H9 (cell line): ENCODE measurements around the gene EMC9. TPM values are rescaled to one million over a fixed set of nuclear protein-coding genes. Genes with fewer than 3 reads are reported as not detected.

Source experiments
- DNase-seq: peaks from one replicate; pipeline ENCODE4 v3.0.0-alpha.2; 2017
- H2AFZ ChIP-seq: one replicate; pipeline ENCODE4 v1.6.1; 2013; ENCODE audit warnings: mild to moderate bottlenecking, low read length, control low read depth, moderate library complexity
- H2AK5ac ChIP-seq: 2 replicates; pipeline ENCODE4 v1.6.1; 2013; ENCODE audit warnings: low read length, control low read depth, mixed read lengths; ENCODE audit not compliant: insufficient read length
- H2BK120ac ChIP-seq: one replicate; pipeline ENCODE4 v1.6.1; 2013; ENCODE audit warnings: low read depth, mild to moderate bottlenecking, low read length, control low read depth, inconsistent platforms; ENCODE audit not compliant: poor library complexity, severe bottlenecking
- H2BK12ac ChIP-seq: 2 replicates; pipeline ENCODE4 v1.6.1; 2013; ENCODE audit warnings: low read length, control low read depth, mixed read lengths, low read depth; ENCODE audit not compliant: insufficient read length
- H2BK15ac ChIP-seq: 2 replicates; pipeline ENCODE4 v1.6.1; 2013; ENCODE audit warnings: low read depth, low read length, control low read depth
- H2BK20ac ChIP-seq: one replicate; pipeline ENCODE4 v1.6.1; 2013; ENCODE audit warnings: low read depth, mild to moderate bottlenecking, low read length, control low read depth, inconsistent platforms; ENCODE audit not compliant: poor library complexity, severe bottlenecking
- H2BK5ac ChIP-seq: 2 replicates; pipeline ENCODE4 v1.6.1; 2013; ENCODE audit warnings: low read length, control low read depth, mixed read lengths; ENCODE audit not compliant: insufficient read length
- H3K14ac ChIP-seq: 2 replicates; pipeline ENCODE4 v1.6.1; 2013; ENCODE audit warnings: low read length, control low read depth; ENCODE audit not compliant: insufficient read depth
- H3K18ac ChIP-seq: 2 replicates; pipeline ENCODE4 v1.6.1; 2013; ENCODE audit warnings: low read depth, mild to moderate bottlenecking, mixed read lengths, low read length, control low read depth; ENCODE audit not compliant: insufficient read length
- H3K23ac ChIP-seq: 2 replicates; pipeline ENCODE4 v1.6.1; 2013; ENCODE audit warnings: low read length, control low read depth, mixed read lengths, low read depth; ENCODE audit not compliant: insufficient read length
- H3K23me2 ChIP-seq: 2 replicates; pipeline ENCODE4 v1.6.1; 2013; ENCODE audit warnings: low read depth, mild to moderate bottlenecking, mixed read lengths, low read length, control low read depth; ENCODE audit not compliant: insufficient read length, poor library complexity, severe bottlenecking
- H3K27ac ChIP-seq: 2 replicates; pipeline ENCODE4 v1.5.1; 2013; ENCODE audit warnings: low read length, control low read depth, mixed read lengths, low read depth; ENCODE audit not compliant: insufficient read length
- H3K27me3 ChIP-seq: 2 replicates; pipeline ENCODE4 v1.6.1; 2013; ENCODE audit warnings: low read length, control low read depth, inconsistent platforms; ENCODE audit not compliant: insufficient read depth
- H3K4ac ChIP-seq: 2 replicates; pipeline ENCODE4 v1.6.1; 2013; ENCODE audit warnings: low read depth, mild to moderate bottlenecking, control low read depth, inconsistent platforms, low read length, moderate library complexity
- H3K4me1 ChIP-seq: 2 replicates; pipeline ENCODE4 v1.6.1; 2013; ENCODE audit warnings: low read length, control low read depth, inconsistent platforms; ENCODE audit not compliant: insufficient read depth
- H3K4me2 ChIP-seq: 2 replicates; pipeline ENCODE4 v1.6.1; 2013; ENCODE audit warnings: low read length, control low read depth, mixed read lengths; ENCODE audit not compliant: insufficient read length, insufficient read depth
- H3K56ac ChIP-seq: 2 replicates; pipeline ENCODE4 v1.6.1; 2013; ENCODE audit warnings: low read depth, mild to moderate bottlenecking, mixed read lengths, low read length, control low read depth; ENCODE audit not compliant: insufficient read length
- H3K79me1 ChIP-seq: 2 replicates; pipeline ENCODE4 v1.6.1; 2013; ENCODE audit warnings: low read depth, mild to moderate bottlenecking, moderate library complexity, low read length, control low read depth, inconsistent platforms; ENCODE audit not compliant: insufficient read depth, poor library complexity, severe bottlenecking
- H3K79me2 ChIP-seq: 2 replicates; pipeline ENCODE4 v1.6.1; 2013; ENCODE audit warnings: low read length, control low read depth, inconsistent platforms; ENCODE audit not compliant: insufficient read depth
- H3K9ac ChIP-seq: 2 replicates; pipeline ENCODE4 v1.6.1; 2013; ENCODE audit warnings: low read length, control low read depth, mixed read lengths; ENCODE audit not compliant: insufficient read length; ENCODE audit errors: extremely low read depth
- H3K9me3 ChIP-seq: one replicate; pipeline ENCODE4 v1.6.1; 2013; ENCODE audit warnings: low read depth, low read length, inconsistent platforms; ENCODE audit not compliant: control insufficient read depth
- H3T11ph ChIP-seq: one replicate; pipeline ENCODE4 v1.6.1; 2013; ENCODE audit warnings: mild to moderate bottlenecking, low read length, control low read depth, inconsistent platforms
- H4K20me1 ChIP-seq: one replicate; pipeline ENCODE4 v1.6.1; 2013; ENCODE audit not compliant: control insufficient read depth, insufficient read length, insufficient read depth
- H4K5ac ChIP-seq: 2 replicates; pipeline ENCODE4 v1.6.1; 2013; ENCODE audit warnings: low read depth, mild to moderate bottlenecking, mixed read lengths, low read length, control low read depth; ENCODE audit not compliant: insufficient read length
- H4K8ac ChIP-seq: replicated peaks from 2 replicates; pipeline ENCODE4 v1.6.1; 2013; ENCODE audit warnings: low read length, control low read depth, mixed read lengths, low read depth; ENCODE audit not compliant: insufficient read length
- H4K91ac ChIP-seq: 2 replicates; pipeline ENCODE4 v1.6.1; 2013; ENCODE audit warnings: low read depth, mild to moderate bottlenecking, moderate library complexity, mixed read lengths, low read length, control low read depth; ENCODE audit not compliant: insufficient read length
- H3K27ac Mint-ChIP-seq, 3 experiments: 2 replicates in 2 of 3; 3 replicates in 1 of 3; pipeline ENCODE4 v1.8.0; 2020 to 2021; ENCODE audit warnings: mixed read lengths in 3 of 3, mild to moderate bottlenecking in 1 of 3, moderate library complexity in 1 of 3
- H3K27me3 Mint-ChIP-seq: 2 replicates; pipeline ENCODE4 v1.8.0; 2021; ENCODE audit warnings: low read depth, mild to moderate bottlenecking, moderate library complexity, mixed read lengths
- H3K36me3 Mint-ChIP-seq, 3 experiments: 2 replicates in 2 of 3; 3 replicates in 1 of 3; pipeline ENCODE4 v1.8.0; 2020 to 2021; ENCODE audit warnings: low read depth in 3 of 3, mixed read lengths in 3 of 3; ENCODE audit not compliant: insufficient read depth in 1 of 3
- H3K4me1 Mint-ChIP-seq, 2 experiments: 2 replicates each; pipeline ENCODE4 v1.8.0; 2020; ENCODE audit warnings: mixed read lengths in 2 of 2
- H3K4me3 Mint-ChIP-seq, 2 experiments: 2 replicates in 1 of 2; 3 replicates in 1 of 2; pipeline ENCODE4 v1.8.0; 2020 to 2021; ENCODE audit warnings: mild to moderate bottlenecking in 2 of 2, mixed read lengths in 2 of 2, moderate library complexity in 1 of 2
- H3K9me3 Mint-ChIP-seq, 2 experiments: 2 replicates in 1 of 2; 3 replicates in 1 of 2; pipeline ENCODE4 v1.8.0; 2020; ENCODE audit warnings: mild to moderate bottlenecking in 2 of 2, mixed read lengths in 2 of 2, moderate library complexity in 1 of 2
- CTCF ChIP-seq: fragments of 200-600 bp; sonication (generic); conservative IDR thresholded peaks from 3 replicates; pipeline ENCODE4 v1.8.0; 2021; ENCODE audit warnings: antibody characterized with exemption, mild to moderate bottlenecking
- WGBS: extraction: QIAGEN DNeasy Blood & Tissue Kit; methylation state at CpG from one replicate; pipeline ENCODE4 v1.1.7; 2013; ENCODE audit warnings: missing lambda C conversion rate, low lambda C conversion rate, mixed read lengths; ENCODE audit not compliant: insufficient read length; ENCODE audit errors: extremely low coverage; 5-methylcytosine and 5-hydroxymethylcytosine counted together
- total RNA-seq: library from RNA; stranded (reverse); gene quantifications from 2 replicates; pipeline ENCODE4 v1.2.1, GENCODE V29; 2021

The EMC9 gene
- total RNA-seq, 1 experiment from 2014 or later = 52.9 TPM

- no peaks in the 10 kb centered on the region for H3K9me3 Mint-ChIP-seq
- Histone ChIP-seq H3K14ac (no peak overlapping the region), H3K27ac (no peak overlapping the region), H4K5ac (no peak overlapping the region), H2BK120ac (no peak overlapping the region), H3K4me2 (no peak overlapping the region), H2BK12ac (no peak overlapping the region), H3K56ac (no peak overlapping the region), H4K91ac (no peak overlapping the region), H2BK15ac (no peak overlapping the region), H4K8ac (no peak overlapping the region), H3K27me3 (no peaks in the 10 kb centered on the region), H3K23ac (no peak overlapping the region), H3K18ac (no peak overlapping the region), H3K9ac (no peak overlapping the region), H3K23me2 (no peaks in the 10 kb centered on the region), H3T11ph (no peak overlapping the region), H2BK20ac (no peak overlapping the region), H3K79me2 (no peaks in the 10 kb centered on the region), H4K20me1 (no peaks in the 10 kb centered on the region), H3K4me1 (no peaks in the 10 kb centered on the region), H3K4ac (no peak overlapping the region), H2AFZ (no peak overlapping the region), H3K9me3 (no peaks in the 10 kb centered on the region), H2AK5ac (no peak overlapping the region), H2BK5ac (no peak overlapping the region), H3K79me1 (no peaks in the 10 kb centered on the region)
- peak overlapping the region; percentile 61 to 80; a peak in 4 of 5 replicates for H3K4me3 Mint-ChIP-seq
- DNase-seq = no peak
- no CpG with 5 or more reads among the region's 8 CpGs for WGBS
- no peak for TF ChIP-seq CTCF
- no peaks in the 10 kb centered on the region; the same call in 1 of the 2 replicates for H3K27me3 Mint-ChIP-seq
- H3K36me3 Mint-ChIP-seq = peaks cover 16 to 63% (median 49%) of the 10 kb centered on the region in 3 experiments
- H3K4me1 Mint-ChIP-seq = peaks cover 11 to 13% of the 10 kb centered on the region in 2 experiments
- H3K27ac Mint-ChIP-seq = peak overlapping the region; percentile 33 to 86 (median 57); a peak in 4 of 7 replicates
Observed at GRCh38 chr14:24162093-24162492, 20.7 kb upstream of the EMC9 start.
